Osteoblast (primary cell): ENCODE results near the gene PPP4R1. TPM values are rescaled to one million over a fixed set of nuclear protein-coding genes. Genes with fewer than 3 reads are reported as not detected.

ENCODE experiments used
- DNase-seq: peaks from one replicate; pipeline ENCODE4 v3.0.0; 2011; ENCODE audit warnings: low spot score, mixed read lengths; ENCODE audit not compliant: insufficient read length; ENCODE audit errors: missing footprints
- H2AFZ ChIP-seq: 2 replicates; pipeline ENCODE4 v1.6.0; 2011; ENCODE audit warnings: mild to moderate bottlenecking, low read length
- H3K27ac ChIP-seq: 2 replicates; pipeline ENCODE4 v1.5.1; 2011; ENCODE audit warnings: mild to moderate bottlenecking, low read depth, low read length, moderate library complexity
- H3K27me3 ChIP-seq: 2 replicates; pipeline ENCODE4 v1.6.0; 2012; ENCODE audit warnings: mild to moderate bottlenecking, control low read depth, inconsistent platforms, low read length, moderate library complexity; ENCODE audit not compliant: insufficient read depth
- H3K36me3 ChIP-seq: 2 replicates; pipeline ENCODE4 v1.5.1; 2011; ENCODE audit warnings: mild to moderate bottlenecking, low read length, control low read depth, moderate library complexity; ENCODE audit not compliant: insufficient read depth
- H3K4me1 ChIP-seq: 2 replicates; pipeline ENCODE4 v1.5.1; 2011; ENCODE audit warnings: mild to moderate bottlenecking, low read length, control low read depth, moderate library complexity; ENCODE audit not compliant: insufficient read depth
- H3K4me2 ChIP-seq: 2 replicates; pipeline ENCODE4 v1.6.0; 2011; ENCODE audit warnings: mild to moderate bottlenecking, low read length; ENCODE audit not compliant: insufficient read depth
- H3K4me3 ChIP-seq: fragments of 200-600 bp; sonication (generic); 3 replicates; pipeline ENCODE4 v1.5.1; 2012; ENCODE audit warnings: mild to moderate bottlenecking, low read length, inconsistent platforms; ENCODE audit not compliant: insufficient read depth
- H3K79me2 ChIP-seq: 2 replicates; pipeline ENCODE4 v1.6.0; 2012; ENCODE audit warnings: mild to moderate bottlenecking, low read length, control low read depth, inconsistent platforms; ENCODE audit not compliant: insufficient read depth
- H3K9me3 ChIP-seq: 2 replicates; pipeline ENCODE4 v1.5.1; 2011; ENCODE audit warnings: low read depth, low read length, control low read depth
- H4K20me1 ChIP-seq: 2 replicates; pipeline ENCODE4 v1.6.0; 2012; ENCODE audit warnings: mild to moderate bottlenecking, low read length, control low read depth; ENCODE audit not compliant: insufficient read depth
- total RNA-seq: library from RNA; depleted of rRNA; stranded (reverse); fragments of >200 nt; gene quantifications from 2 replicates; pipeline ENCODE4 v1.2.3, GENCODE V29; 2012
- TF ChIP-seq, protein P1 (sequence below): IDR thresholded peaks from 2 replicates; pipeline ENCODE4 v1.5.1; 2011; ENCODE audit warnings: mild to moderate bottlenecking, low read depth, low read length, moderate library complexity; ENCODE audit errors: extremely low read depth

Gene PPP4R1
- total RNA-seq, 1 donor = 143 TPM

DNA sequence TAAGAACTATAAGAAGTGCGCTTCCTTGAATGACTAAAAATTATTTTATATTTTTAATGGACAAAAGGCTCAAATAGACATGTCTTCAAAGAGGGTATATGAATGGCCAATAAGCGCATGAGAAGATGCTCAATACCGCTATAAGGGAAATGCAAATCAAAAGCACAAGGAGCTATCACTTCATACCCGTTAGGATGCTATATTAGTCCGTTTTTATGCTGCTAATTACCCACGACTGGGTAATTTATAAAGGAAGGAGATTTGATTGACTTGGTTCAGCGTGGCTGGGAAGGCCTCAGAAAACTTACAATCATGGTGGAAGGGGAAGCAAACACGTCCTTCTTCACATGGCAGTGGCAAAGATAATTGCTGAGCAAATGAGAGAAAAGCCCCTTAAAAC, 20.5 kb upstream of the PPP4R1 start:
- Histone ChIP-seq H4K20me1 (no peaks in the 10 kb centered on the region), H3K9me3 (no peaks in the 10 kb centered on the region), H3K36me3 (no peaks in the 10 kb centered on the region), H3K4me3 (no peak overlapping the region), H3K4me1 (peaks cover 24% of the 10 kb centered on the region), H3K79me2 (no peaks in the 10 kb centered on the region), H3K4me2 (no peak overlapping the region), H2AFZ (no peak overlapping the region), H3K27me3 (no peaks in the 10 kb centered on the region), H3K27ac (no peak overlapping the region)
- TF ChIP-seq, protein P1, sequence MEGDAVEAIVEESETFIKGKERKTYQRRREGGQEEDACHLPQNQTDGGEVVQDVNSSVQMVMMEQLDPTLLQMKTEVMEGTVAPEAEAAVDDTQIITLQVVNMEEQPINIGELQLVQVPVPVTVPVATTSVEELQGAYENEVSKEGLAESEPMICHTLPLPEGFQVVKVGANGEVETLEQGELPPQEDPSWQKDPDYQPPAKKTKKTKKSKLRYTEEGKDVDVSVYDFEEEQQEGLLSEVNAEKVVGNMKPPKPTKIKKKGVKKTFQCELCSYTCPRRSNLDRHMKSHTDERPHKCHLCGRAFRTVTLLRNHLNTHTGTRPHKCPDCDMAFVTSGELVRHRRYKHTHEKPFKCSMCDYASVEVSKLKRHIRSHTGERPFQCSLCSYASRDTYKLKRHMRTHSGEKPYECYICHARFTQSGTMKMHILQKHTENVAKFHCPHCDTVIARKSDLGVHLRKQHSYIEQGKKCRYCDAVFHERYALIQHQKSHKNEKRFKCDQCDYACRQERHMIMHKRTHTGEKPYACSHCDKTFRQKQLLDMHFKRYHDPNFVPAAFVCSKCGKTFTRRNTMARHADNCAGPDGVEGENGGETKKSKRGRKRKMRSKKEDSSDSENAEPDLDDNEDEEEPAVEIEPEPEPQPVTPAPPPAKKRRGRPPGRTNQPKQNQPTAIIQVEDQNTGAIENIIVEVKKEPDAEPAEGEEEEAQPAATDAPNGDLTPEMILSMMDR = no peak
- DNase-seq = no peak

- Histone ChIP-seq H3K79me2 (no peaks in the 10 kb centered on the region), H3K4me1 (peaks cover 18% of the 10 kb centered on the region), H2AFZ (peak overlapping the region; percentile 38), H3K27ac (peak overlapping the region; percentile 88), H3K4me3 (no peak overlapping the region), H3K9me3 (no peaks in the 10 kb centered on the region), H3K4me2 (peak overlapping the region; percentile 53), H3K36me3 (no peaks in the 10 kb centered on the region), H4K20me1 (no peaks in the 10 kb centered on the region), H3K27me3 (no peaks in the 10 kb centered on the region)
- peak; percentile 83 for DNase-seq
- TF ChIP-seq, protein P1 = no peak
Observed at GRCh38 chr18:9631814-9632496, 17.6 kb upstream of the PPP4R1 start.

- Histone ChIP-seq H3K4me2 (no peak overlapping the region), H3K9me3 (no peaks in the 10 kb centered on the region), H3K4me3 (no peak overlapping the region), H3K36me3 (no peaks in the 10 kb centered on the region), H3K79me2 (no peaks in the 10 kb centered on the region), H4K20me1 (no peaks in the 10 kb centered on the region), H3K27me3 (no peaks in the 10 kb centered on the region), H3K27ac (no peak overlapping the region), H3K4me1 (peaks cover 20% of the 10 kb centered on the region), H2AFZ (peak overlapping the region; percentile 17)
- DNase-seq = no peak
- TF ChIP-seq, protein P1 = no peak
Observed at GRCh38 chr18:9630444-9630843, 16.1 kb upstream of the PPP4R1 start.

GRCh38 chr18:9629709-9630108, 15.3 kb upstream of the PPP4R1 start:
- H3K4me1 ChIP-seq = peaks cover 21% of the 10 kb centered on the region

More at GRCh38 chr18:9629709-9630108, 15.3 kb upstream of the PPP4R1 start:
- Histone ChIP-seq H3K79me2 (no peaks in the 10 kb centered on the region), H3K36me3 (no peaks in the 10 kb centered on the region), H3K4me3 (no peak overlapping the region), H3K9me3 (no peaks in the 10 kb centered on the region), H3K27ac (no peak overlapping the region), H3K4me2 (no peak overlapping the region), H3K27me3 (no peaks in the 10 kb centered on the region), H4K20me1 (no peaks in the 10 kb centered on the region), H2AFZ (no peak overlapping the region)
- TF ChIP-seq, protein P1 = no peak
- no peak for DNase-seq
